HG03575 (cell line): ENCODE data around the gene OR2D2.
"Not testable (repeated sequence)": the region's sequence is repeated elsewhere in the genome, so short reads cannot be mapped to it uniquely, and the experiment has no call there.

ENCODE experiments used
- ATAC-seq: cut with Tn5 transposase; IDR thresholded peaks from one replicate; pipeline ENCODE4 v1.9.1; 2021; ENCODE audit not compliant: unreplicated experiment, insufficient number of reproducible peaks, low FRiP score; ENCODE audit errors: extremely low read depth

OR2D2 gene

DNA sequence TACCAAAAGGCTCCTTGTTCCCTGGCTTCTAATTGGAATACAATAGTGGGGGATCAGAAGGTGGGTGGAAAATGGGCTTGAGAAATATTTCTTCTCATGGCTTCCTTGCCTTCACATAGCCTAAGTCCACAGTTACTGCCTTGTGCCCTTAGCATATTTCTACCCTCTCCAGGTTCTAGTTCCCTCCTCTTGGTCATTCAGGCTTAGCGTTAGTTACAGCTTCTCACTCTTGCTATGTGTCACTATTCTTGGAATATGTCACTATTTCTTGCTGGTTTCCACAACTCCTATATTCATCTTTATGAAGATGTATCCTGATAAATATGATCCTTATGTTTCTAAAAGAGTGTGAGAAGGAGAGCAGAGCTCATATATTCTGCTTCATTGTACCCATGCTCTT, 2.5 kb downstream of the OR2D2 start:
- ATAC-seq, result no peak

DNA sequence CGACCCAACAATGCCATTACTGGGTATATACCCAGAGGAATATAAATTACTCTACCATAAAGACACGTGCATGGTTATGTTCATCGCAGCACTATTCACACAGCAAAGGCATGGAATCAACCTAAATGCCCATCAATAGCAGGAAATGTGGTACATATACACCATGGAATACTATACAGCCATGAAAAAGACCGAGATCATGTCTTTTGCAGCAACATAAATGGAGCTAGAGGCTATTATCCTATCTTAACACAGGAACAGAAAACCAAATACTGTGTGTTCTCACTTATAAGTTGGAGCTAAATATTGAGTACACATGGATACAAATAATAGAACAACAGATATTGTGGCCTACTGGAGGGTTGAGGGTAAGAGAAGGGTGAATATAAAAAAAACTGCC, 3.5 kb downstream of the OR2D2 start:
- no peak for ATAC-seq

DNA sequence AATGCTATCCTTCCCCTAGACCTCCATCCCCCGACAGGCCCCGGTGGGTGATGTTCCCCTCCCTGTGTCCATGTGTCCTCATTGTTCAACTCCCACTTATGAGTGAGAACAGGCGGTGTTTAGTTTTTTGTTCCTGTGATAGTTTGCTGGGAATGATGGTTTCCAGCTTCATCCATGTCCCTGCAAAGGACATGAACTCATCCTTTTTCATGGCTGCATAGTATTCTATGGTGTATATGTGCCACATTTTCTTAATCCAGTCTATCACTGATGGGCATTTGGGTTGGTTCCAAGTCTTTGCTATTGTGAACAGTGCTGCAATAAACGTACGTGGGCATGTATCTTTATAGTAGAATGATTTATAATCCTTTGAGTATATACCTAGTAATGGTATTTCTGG, 4.6 kb downstream of the OR2D2 start:
- ATAC-seq, result not testable (repeated sequence)

DNA sequence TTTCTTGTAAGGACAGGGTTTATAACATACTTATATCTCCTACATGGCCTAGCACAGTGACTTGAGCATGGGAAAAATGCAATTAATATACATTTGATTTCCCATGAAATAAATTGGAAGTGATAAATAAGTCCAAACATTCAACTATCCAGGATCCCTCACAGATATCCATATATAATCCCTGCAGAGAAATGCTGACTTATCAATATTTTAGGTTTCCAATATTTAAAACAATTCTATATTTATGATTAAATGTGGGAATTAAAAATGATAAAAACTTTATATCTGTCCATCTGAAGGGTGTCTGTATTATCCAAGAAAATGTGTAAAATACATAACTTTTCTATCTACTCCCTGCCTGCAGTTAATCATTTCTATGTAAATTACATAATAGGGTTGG, 9.5 kb downstream of the OR2D2 start:
- no peak for ATAC-seq

DNA sequence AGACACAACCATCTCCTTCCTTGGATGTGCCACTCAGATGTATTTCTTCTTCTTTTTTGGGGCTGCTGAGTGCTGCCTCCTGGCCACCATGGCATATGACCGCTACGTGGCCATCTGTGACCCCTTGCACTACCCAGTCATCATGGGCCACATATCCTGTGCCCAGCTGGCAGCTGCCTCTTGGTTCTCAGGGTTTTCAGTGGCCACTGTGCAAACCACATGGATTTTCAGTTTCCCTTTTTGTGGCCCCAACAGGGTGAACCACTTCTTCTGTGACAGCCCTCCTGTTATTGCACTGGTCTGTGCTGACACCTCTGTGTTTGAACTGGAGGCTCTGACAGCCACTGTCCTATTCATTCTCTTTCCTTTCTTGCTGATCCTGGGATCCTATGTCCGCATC, 15.4 kb downstream of the OR2D2 start:
- no peak for ATAC-seq

DNA sequence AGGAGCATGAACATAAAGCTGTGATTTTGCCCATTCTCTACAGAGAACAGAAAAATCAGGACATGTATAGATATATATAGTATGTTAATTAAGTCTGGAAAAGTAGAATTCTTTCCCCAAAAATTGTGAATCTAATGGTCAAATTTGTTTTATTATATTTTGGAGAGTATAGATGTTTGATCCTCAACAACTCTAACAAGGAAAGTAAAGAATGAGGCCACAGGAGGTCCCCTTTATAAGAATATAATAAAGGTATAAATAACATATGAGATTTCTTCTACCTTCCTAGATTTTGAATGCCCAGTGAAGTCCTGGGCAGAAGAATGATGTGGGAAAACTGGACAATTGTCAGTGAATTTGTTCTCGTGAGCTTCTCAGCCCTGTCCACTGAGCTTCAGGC, 16.0 kb downstream of the OR2D2 start, which contains the start of gene OR10A4:
Gene OR10A4, plus strand, starts transcription at position 301 of the 400 bp plus-strand sequence. Its CDS starts 23 bp downstream, at position 324.
- no peak for ATAC-seq

- ATAC-seq, result no peak
Observed at GRCh38 chr11:6875761-6876160, 16.5 kb downstream of the OR2D2 start.

GRCh38 chr11:6871278-6871677, 21.0 kb downstream of the OR2D2 start:
- ATAC-seq, result no peak

- no peak for ATAC-seq
Observed at GRCh38 chr11:6864438-6864837, 27.9 kb downstream of the OR2D2 start.

DNA sequence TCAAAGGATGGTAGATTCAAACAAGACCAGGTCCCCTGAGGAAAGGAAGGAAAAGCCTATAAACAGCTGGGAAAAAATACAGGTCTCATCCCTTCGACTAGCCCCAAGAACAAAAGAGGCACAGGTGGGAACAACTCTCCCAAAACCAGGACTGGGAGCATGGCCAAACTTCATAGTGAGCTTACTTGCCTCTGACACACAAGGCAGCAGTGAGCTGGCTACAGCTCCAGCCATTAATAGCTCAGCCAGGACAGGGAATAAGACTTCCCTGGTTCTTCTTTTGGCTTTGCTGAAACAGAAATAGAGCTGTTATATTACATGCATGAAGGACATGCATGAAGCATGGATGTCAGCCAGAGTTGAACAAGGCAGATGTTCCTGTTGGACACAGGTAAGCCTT, 29.3 kb downstream of the OR2D2 start, which contains the start of gene OR10A2:
Gene OR10A2, plus strand, starts transcription at position 97 of the 400 bp plus-strand sequence. CDS start 6,698 bp downstream, outside the sequence.
- no peak for ATAC-seq

DNA sequence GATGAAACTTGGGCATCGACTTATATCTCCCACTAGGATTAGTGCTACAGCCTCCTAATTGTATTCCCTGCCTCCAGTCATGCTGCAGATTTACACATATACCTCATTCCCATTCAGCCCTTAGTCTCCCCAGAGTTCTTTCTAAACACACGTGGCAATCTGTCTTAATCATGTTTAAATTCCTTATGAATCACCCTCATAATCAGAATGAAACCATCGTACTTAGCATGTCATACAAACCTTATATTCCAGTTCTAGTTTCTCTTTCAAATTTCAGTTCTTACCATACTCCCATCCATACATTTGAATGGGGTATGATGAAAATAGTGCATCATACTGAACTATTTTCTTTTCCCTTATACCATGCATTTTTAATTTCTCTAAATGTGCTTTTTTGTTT, 35.4 kb downstream of the OR2D2 start:
- no peak for ATAC-seq

DNA sequence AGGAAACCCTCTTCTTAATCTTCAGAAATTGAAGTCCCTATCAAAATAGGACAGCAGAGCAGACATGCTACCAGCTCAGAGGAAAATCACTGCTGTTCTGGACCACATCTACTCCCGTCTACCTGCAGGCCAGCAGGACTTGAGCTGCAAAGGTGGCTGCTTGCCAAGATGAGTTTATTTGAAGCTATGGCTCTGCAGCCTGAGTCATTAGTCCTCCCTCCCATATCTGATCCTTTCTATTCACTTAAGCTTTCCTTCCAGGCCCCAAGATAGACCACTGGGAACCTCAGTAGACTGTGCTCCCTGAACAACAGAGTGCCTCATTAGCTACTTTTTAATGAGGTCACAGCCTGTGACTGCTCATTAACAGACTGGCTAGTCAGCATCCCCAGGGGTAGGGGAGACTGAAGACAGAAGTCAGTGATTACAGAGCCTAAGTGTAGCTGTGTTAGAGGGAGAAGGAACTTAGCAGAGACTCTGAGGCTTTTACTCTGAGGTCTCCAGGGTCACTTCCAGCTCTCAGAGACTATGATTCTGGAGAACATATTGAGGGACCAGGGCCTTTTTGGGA, 36.2 kb downstream of the OR2D2 start:
- no peak for ATAC-seq

DNA sequence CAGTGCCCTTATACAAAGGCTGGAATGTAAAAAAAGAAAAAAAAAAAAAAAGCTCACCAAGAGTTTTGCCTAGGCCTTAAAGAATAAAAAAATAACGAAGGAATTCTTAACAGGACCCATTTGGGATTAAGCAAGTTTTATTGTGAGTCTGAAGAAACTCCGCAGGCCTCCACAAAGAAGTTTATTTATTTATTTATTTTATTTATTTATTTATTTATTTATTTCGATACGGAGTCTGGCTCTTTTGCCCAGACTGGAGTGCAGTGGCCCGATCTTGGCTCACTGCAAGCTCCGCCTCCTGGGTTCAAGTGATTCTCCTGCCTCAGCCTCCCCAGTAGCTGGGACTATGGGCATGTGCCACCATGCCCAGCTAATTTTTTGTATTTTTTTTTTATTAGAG, 37.5 kb downstream of the OR2D2 start:
- ATAC-seq, result not testable (repeated sequence)

- no peak for ATAC-seq
Observed at GRCh38 chr11:6850526-6850925, 41.8 kb downstream of the OR2D2 start.

- ATAC-seq, result no peak
Observed at GRCh38 chr11:6845383-6845782, 46.9 kb downstream of the OR2D2 start, which contains the start of gene OR10A5. Gene OR10A5, plus strand, starts transcription at chr11:6845683. Its CDS starts 0 bp downstream, at chr11:6845683.

DNA sequence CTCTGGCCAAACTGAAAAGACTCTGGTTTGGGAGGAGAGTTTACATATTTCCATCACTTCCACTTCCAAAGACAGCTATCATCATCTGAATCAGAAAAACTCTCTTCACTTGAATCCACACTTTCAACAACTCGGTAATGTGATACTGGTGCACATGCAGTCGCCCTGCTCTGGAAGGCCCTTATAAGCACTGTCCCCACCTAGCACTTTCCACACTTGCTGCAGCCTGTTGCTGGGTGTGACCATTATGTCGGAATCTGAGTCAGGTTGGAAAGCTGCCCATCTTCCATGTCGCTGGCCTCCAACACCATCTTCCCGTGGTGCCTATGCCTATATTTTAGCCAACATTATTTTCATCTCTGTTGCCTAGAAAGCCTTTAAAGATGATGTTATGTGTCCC, 47.9 kb downstream of the OR2D2 start:
- ATAC-seq, result no peak

GRCh38 chr11:6843670-6844069, 48.6 kb downstream of the OR2D2 start:
- no peak for ATAC-seq

DNA sequence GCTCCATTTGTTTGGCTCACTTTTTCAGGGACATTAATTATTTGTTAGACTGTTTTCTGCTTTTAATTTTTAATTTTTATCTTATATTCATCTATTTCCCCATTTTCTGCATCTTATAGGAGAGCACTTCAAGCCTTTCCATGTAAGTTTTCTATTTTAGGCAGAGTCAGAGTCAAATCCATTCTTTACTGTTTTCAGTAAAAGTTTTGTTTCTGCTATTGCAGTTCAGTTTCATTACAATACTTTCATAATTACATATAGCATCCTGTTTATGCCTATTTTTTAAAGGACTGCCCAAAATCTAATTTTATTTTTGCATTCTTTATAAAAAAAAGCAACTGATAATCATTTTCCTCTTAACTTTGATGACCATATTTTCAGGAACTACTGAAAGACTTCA, 50.6 kb downstream of the OR2D2 start:
- ATAC-seq, result no peak
